ENCODE measurements around the gene FBXW5.

Gene FBXW5

DNA sequence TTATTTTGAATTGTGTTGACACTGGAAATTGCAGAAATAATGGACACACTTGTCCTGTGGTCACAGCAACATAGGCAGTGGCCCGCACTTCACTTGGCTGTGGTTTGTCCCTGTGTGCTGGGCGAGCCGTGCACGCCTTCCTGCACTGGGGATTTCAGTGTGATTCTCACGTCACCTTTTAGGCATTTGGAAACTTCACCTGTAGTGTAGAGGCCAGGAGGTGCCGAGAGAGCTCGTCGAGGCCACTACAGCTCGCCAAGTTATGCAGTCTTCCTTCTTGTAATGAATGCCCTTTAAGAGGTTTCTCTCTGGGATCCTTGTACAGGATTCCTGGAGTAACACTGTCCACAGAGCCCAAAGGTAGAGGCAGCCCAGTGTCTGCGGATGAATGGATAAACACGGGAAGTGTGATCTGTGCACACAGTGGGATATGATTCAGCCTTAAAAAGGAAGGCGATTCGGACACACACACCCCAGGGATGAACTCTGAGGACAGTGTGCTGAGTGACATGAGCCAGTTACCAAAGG, 43.5 kb downstream of the FBXW5 start:
- Histone ChIP-seq H3K9me3 (ENCODE audit: severe bottlenecking) (no peaks in the 10 kb centered on the region), H3K4me3 (ENCODE audit: severe bottlenecking) (no peak overlapping the region), H3K27me3 (ENCODE audit: insufficient read depth, poor library complexity, severe bottlenecking) (no peaks in the 10 kb centered on the region), H3K36me3 (ENCODE audit: low read depth) (peaks cover 70% of the 10 kb centered on the region), H3K4me1 (ENCODE audit: insufficient read depth, poor library complexity, severe bottlenecking) (peaks cover 22% of the 10 kb centered on the region), H3K27ac (ENCODE audit: poor library complexity, severe bottlenecking) (peak overlapping the region; percentile 85)
- ATAC-seq (ENCODE audit: low read depth): peak; percentile 48
- no peak for DNase-seq (ENCODE audit: low spot score)
- no peak for TF ChIP-seq CTCF (IDR thresholded peaks at IDR 0.05; ENCODE audit: poor library complexity, severe bottlenecking)

- no peak overlapping the region for H3K4me3 ChIP-seq (ENCODE audit: severe bottlenecking)
- H3K36me3 ChIP-seq (ENCODE audit: low read depth): peaks cover 65% of the 10 kb centered on the region
- peak overlapping the region; percentile 85 for H3K27ac ChIP-seq (ENCODE audit: poor library complexity, severe bottlenecking)
- no peaks in the 10 kb centered on the region for H3K27me3 ChIP-seq (ENCODE audit: insufficient read depth, poor library complexity, severe bottlenecking)
- ATAC-seq (ENCODE audit: low read depth): no peak
- H3K4me1 ChIP-seq (ENCODE audit: insufficient read depth, poor library complexity, severe bottlenecking): peaks cover 22% of the 10 kb centered on the region
- TF ChIP-seq CTCF (IDR thresholded peaks at IDR 0.05; ENCODE audit: poor library complexity, severe bottlenecking): no peak
- DNase-seq (ENCODE audit: low spot score): no peak
- H3K9me3 ChIP-seq (ENCODE audit: severe bottlenecking): no peaks in the 10 kb centered on the region
Measured at GRCh38 chr9:136900556-136900955, 44.0 kb downstream of the FBXW5 start.

DNA sequence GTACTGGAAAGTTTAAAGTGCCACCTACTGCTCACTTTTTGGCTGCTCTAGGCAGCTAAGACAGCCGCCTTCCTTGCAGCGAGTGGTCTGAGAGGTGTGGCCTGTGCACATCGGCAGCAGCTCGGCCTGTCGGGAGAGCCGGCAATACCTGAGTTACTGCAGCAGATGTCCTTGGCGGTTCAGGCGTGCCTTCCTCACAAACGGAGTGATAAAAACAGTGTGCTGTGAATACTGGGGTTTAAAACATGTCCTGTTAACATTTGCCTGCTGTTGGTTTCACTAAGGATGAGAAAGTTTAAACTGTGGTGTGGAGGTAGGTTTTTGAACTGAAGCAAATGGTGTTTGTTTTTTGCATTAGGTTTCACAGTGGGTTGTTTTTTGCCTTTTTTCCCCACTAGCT, 45.3 kb downstream of the FBXW5 start:
- H3K27ac ChIP-seq (ENCODE audit: poor library complexity, severe bottlenecking): no peak overlapping the region
- H3K9me3 ChIP-seq (ENCODE audit: severe bottlenecking): no peaks in the 10 kb centered on the region
- H3K4me1 ChIP-seq (ENCODE audit: insufficient read depth, poor library complexity, severe bottlenecking): peaks cover 22% of the 10 kb centered on the region
- ATAC-seq (ENCODE audit: low read depth) (no peak), DNase-seq (ENCODE audit: low spot score) (no peak)
- peaks cover 59% of the 10 kb centered on the region for H3K36me3 ChIP-seq (ENCODE audit: low read depth)
- no peak for TF ChIP-seq CTCF (IDR thresholded peaks at IDR 0.05; ENCODE audit: poor library complexity, severe bottlenecking)
- no peak overlapping the region for H3K4me3 ChIP-seq (ENCODE audit: severe bottlenecking)
- H3K27me3 ChIP-seq (ENCODE audit: insufficient read depth, poor library complexity, severe bottlenecking): no peaks in the 10 kb centered on the region

DNA sequence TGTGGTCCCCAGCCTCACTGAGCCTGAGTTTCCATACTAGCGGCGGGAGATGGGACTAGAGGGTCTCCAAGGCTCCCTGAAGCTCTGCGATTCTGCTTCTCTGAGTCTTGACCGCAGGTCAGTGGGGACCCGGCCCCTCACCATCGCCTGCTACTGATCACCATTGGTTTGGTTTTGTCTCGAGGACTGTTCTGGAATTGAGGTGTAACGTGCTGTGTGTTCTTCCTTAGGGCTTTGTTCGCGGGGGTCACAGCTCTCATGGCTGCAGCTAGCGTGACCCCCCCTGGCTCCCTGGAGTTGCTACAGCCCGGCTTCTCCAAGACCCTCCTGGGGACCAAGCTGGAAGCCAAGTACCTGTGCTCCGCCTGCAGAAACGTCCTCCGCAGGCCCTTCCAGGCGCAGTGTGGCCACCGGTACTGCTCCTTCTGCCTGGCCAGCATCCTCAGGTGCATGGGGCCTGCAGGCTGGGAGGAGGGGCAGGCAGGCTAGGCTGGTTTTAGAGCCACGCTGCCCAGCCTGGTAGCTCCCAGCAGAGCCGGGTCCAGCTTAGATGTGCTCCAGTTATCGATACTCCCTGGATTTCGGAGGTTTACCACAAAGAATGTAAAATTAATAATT, 45.9 kb downstream of the FBXW5 start:
- Histone ChIP-seq H3K4me3 (ENCODE audit: severe bottlenecking) (no peak overlapping the region), H3K27me3 (ENCODE audit: insufficient read depth, poor library complexity, severe bottlenecking) (no peaks in the 10 kb centered on the region), H3K4me1 (ENCODE audit: insufficient read depth, poor library complexity, severe bottlenecking) (peaks cover 22% of the 10 kb centered on the region), H3K9me3 (ENCODE audit: severe bottlenecking) (no peaks in the 10 kb centered on the region), H3K27ac (ENCODE audit: poor library complexity, severe bottlenecking) (no peak overlapping the region), H3K36me3 (ENCODE audit: low read depth) (peaks cover 53% of the 10 kb centered on the region)
- no peak for ATAC-seq (ENCODE audit: low read depth)
- DNase-seq (ENCODE audit: low spot score): no peak
- no peak for TF ChIP-seq CTCF (IDR thresholded peaks at IDR 0.05; ENCODE audit: poor library complexity, severe bottlenecking)

GRCh38 chr9:136896027-136896426, 48.5 kb downstream of the FBXW5 start:
- Histone ChIP-seq H3K4me3 (ENCODE audit: severe bottlenecking) (no peak overlapping the region), H3K27me3 (ENCODE audit: insufficient read depth, poor library complexity, severe bottlenecking) (no peaks in the 10 kb centered on the region), H3K27ac (ENCODE audit: poor library complexity, severe bottlenecking) (no peak overlapping the region), H3K9me3 (ENCODE audit: severe bottlenecking) (no peaks in the 10 kb centered on the region), H3K4me1 (ENCODE audit: insufficient read depth, poor library complexity, severe bottlenecking) (peaks cover 5% of the 10 kb centered on the region), H3K36me3 (ENCODE audit: low read depth) (peaks cover 50% of the 10 kb centered on the region)
- DNase-seq (ENCODE audit: low spot score) (no peak), ATAC-seq (ENCODE audit: low read depth) (no peak)
- TF ChIP-seq CTCF (IDR thresholded peaks at IDR 0.05; ENCODE audit: poor library complexity, severe bottlenecking): no peak

Measured in RWPE2 (cell line).